Stomach (tissue), 9 donors: Measurements from ENCODE around the gene TFRC. TPM values are rescaled to one million over a fixed set of nuclear protein-coding genes. Genes with fewer than 3 reads are reported as not detected.

ENCODE experiments used
- DNase-seq, 2 donors: peaks; one replicate each; pipeline versions ENCODE4 v3.0.0 to v3.0.0-alpha.2; 2013 to 2019
- H3K27ac ChIP-seq, 5 donors: fragments of 200-600 bp in 4 of 5; sonication (generic) in 4 of 5; one replicate each; pipeline ENCODE4 v1.5.1; 2013 to 2019; ENCODE audit warnings: mild to moderate bottlenecking in 1 of 5, moderate library complexity in 1 of 5
- H3K27me3 ChIP-seq, 3 donors: fragments of 200-600 bp; sonication (generic); one replicate each; pipeline ENCODE4 v1.5.1; 2017 to 2019; ENCODE audit warnings: mixed run types in 1 of 3
- H3K36me3 ChIP-seq, 4 donors: fragments of 200-600 bp; sonication (generic); 1 replicate in 3 of 4; 2 replicates in 1 of 4; pipeline ENCODE4 v1.5.1; 2016 to 2019
- H3K4me1 ChIP-seq, 4 donors: fragments of 200-600 bp; sonication (generic); one replicate each; pipeline ENCODE4 v1.5.1; 2016 to 2019
- H3K4me3 ChIP-seq, 4 donors: fragments of 200-600 bp; sonication (generic) in 3 of 4; one replicate each; pipeline ENCODE4 v1.5.1; 2016 to 2019; ENCODE audit warnings: mild to moderate bottlenecking in 1 of 4
- H3K9me3 ChIP-seq, 4 donors: fragments of 200-600 bp; sonication (generic); one replicate each; pipeline ENCODE4 v1.5.1; 2016 to 2019
- CTCF ChIP-seq, 7 experiments: fragments of 450-650 bp in 4 of 7; fragments of 200-600 bp in 3 of 7; sonication (generic) in 3 of 7; IDR thresholded peaks; one replicate each; pipeline ENCODE4 v1.5.1; 2016 to 2019; ENCODE audit warnings: antibody characterized with exemption in 7 of 7, control low read depth in 2 of 7, mild to moderate bottlenecking in 1 of 7
- EP300 ChIP-seq: sonication (generic); formaldehyde crosslinking; IDR thresholded peaks from one replicate; pipeline ENCODE4 v1.6.1; 2017; ENCODE audit warnings: antibody characterized with exemption
- POLR2A ChIP-seq, 4 donors: fragments of 450-650 bp; IDR thresholded peaks; one replicate each; pipeline ENCODE4 v1.6.1; 2016; ENCODE audit warnings: antibody characterized with exemption in 4 of 4, control low read depth in 2 of 4, mild to moderate bottlenecking in 1 of 4, moderate library complexity in 1 of 4
- POLR2AphosphoS5 ChIP-seq, 3 donors: sonication (generic); formaldehyde crosslinking; IDR thresholded peaks; one replicate each; pipeline ENCODE4 v1.6.1; 2016; ENCODE audit warnings: antibody characterized with exemption in 3 of 3
- WGBS, 5 donors: extraction: QIAGEN DNeasy Blood & Tissue Kit in 3 of 5; methylation state at CpG; one replicate each; pipeline versions ENCODE4 v1.1.5 to v1.1.7; 2013 to 2018; 5-methylcytosine and 5-hydroxymethylcytosine counted together
- intact Hi-C: fragments of 100-400 bp; cut with DNase I; formaldehyde crosslinking; loops from one replicate; pipeline ENCODE4 v1.15.1; 2023; ENCODE audit warnings: low total_unique reads
- polyA plus RNA-seq, 3 donors: library from polyadenylated mRNA; stranded (reverse); fragments of 200-250 nt; gene quantifications; one replicate each; pipeline ENCODE4 v1.2.3, GENCODE V29; 2013
- total RNA-seq, 5 donors: library from RNA; depleted of rRNA; stranded (reverse); fragments of >200 nt; gene quantifications; one replicate each; pipeline versions ENCODE4 v1.1.0 to v1.2.3, GENCODE V29; 2014 to 2016
- donor health status: healthy with polysubstance abuse.
- donor health status: Bipolar disorder and iron deficiency.
- donor health status: healthy.

TFRC gene
- total and polyA plus RNA-seq, 8 donors = 5.5 to 289 (median 42.1) TPM

- intact Hi-C loops = no loop called here
- Histone ChIP-seq H3K4me1 (peaks cover 0 to 9% (median 4%) of the 10 kb centered on the region in 4 donors), H3K9me3 (no peaks in the 10 kb centered on the region), H3K4me3 (no peak overlapping the region), H3K27ac (peak overlapping the region in 1 of 5 donors; percentile 8), H3K27me3 (no peaks in the 10 kb centered on the region), H3K36me3 (no peaks in the 10 kb centered on the region)
- TF ChIP-seq CTCF (IDR thresholded peaks at IDR 0.05) = no peak
- no peak for TF ChIP-seq POLR2AphosphoS5 (IDR thresholded peaks at IDR 0.05)
- no peak for TF ChIP-seq POLR2A (IDR thresholded peaks at IDR 0.05)
- no peak for TF ChIP-seq EP300
- WGBS, 5 donors = 71 to 88% (median 84%) methylated on average over 5 of the region's 5 CpGs
- DNase-seq = no peak
These were observed 15.7 kb upstream of the TFRC start for GRCh38 chr3:196097373-196098154.

GRCh38 chr3:196096382-196096953 is 14.6 kb upstream of the TFRC start:
- intact Hi-C loops = no loop called here
- 53 to 61% (median 57%) methylated on average over 9 to 11 of the region's 11 CpGs for WGBS, 5 donors
- peak; percentile 47 to 50 for DNase-seq
- H3K36me3 ChIP-seq = no peaks in the 10 kb centered on the region
- H3K9me3 ChIP-seq = no peaks in the 10 kb centered on the region
- H3K27me3 ChIP-seq = no peaks in the 10 kb centered on the region
- H3K4me3 ChIP-seq = no peak overlapping the region
- peak overlapping the region in 2 of 5 donors; percentile 18 to 43 for H3K27ac ChIP-seq
- TF ChIP-seq POLR2A (IDR thresholded peaks at IDR 0.05) (no peak), POLR2AphosphoS5 (IDR thresholded peaks at IDR 0.05) (no peak), CTCF (IDR thresholded peaks at IDR 0.05) (no peak), EP300 (no peak)
- H3K4me1 ChIP-seq = peaks cover 0 to 9% (median 4%) of the 10 kb centered on the region in 4 donors

- no peak for TF ChIP-seq CTCF (IDR thresholded peaks at IDR 0.05)
- no peak for TF ChIP-seq POLR2A (IDR thresholded peaks at IDR 0.05)
- TF ChIP-seq POLR2AphosphoS5 (IDR thresholded peaks at IDR 0.05) = no peak
- TF ChIP-seq EP300 = no peak
- H3K9me3 ChIP-seq = no peaks in the 10 kb centered on the region
- H3K36me3 ChIP-seq = no peaks in the 10 kb centered on the region
- H3K4me1 ChIP-seq = peaks cover 0 to 9% (median 4%) of the 10 kb centered on the region in 4 donors
- intact Hi-C loops = no loop called here
- no peaks in the 10 kb centered on the region for H3K27me3 ChIP-seq
- 61 to 74% (median 67%) methylated on average over 7 of the region's 7 CpGs for WGBS, 5 donors
- H3K27ac ChIP-seq = peak overlapping the region in 1 of 5 donors; percentile 53
- DNase-seq = no peak
- H3K4me3 ChIP-seq = no peak overlapping the region
These were observed 11.6 kb upstream of the TFRC start for GRCh38 chr3:196093317-196094111.

GRCh38 chr3:196087906-196088305 is 6.0 kb upstream of the TFRC start:
- no peak for DNase-seq
- 69 to 83% (median 76%) methylated on average over 5 of the region's 5 CpGs for WGBS, 5 donors
- no peaks in the 10 kb centered on the region for H3K36me3 ChIP-seq
- TF ChIP-seq EP300 (no peak), POLR2A (IDR thresholded peaks at IDR 0.05) (no peak), POLR2AphosphoS5 (IDR thresholded peaks at IDR 0.05) (no peak), CTCF (IDR thresholded peaks at IDR 0.05) (no peak)
- no peaks in the 10 kb centered on the region for H3K27me3 ChIP-seq
- no peaks in the 10 kb centered on the region for H3K9me3 ChIP-seq
- H3K4me3 ChIP-seq = no peak overlapping the region
- H3K27ac ChIP-seq = no peak overlapping the region
- intact Hi-C loops = no loop called here
- peaks cover 0 to 3% (median under 1%) of the 10 kb centered on the region in 4 donors for H3K4me1 ChIP-seq
